ENCODE results near the gene FGFBP3. TPM values are rescaled to one million over a fixed set of nuclear protein-coding genes. Genes with fewer than 3 reads are reported as not detected.

Gene FGFBP3
- total and polyA plus RNA-seq, 2 donors (not counting 3 experiments of a cell fraction or from before 2014, with no cell fraction given), result 0.11 to 0.38 TPM

DNA sequence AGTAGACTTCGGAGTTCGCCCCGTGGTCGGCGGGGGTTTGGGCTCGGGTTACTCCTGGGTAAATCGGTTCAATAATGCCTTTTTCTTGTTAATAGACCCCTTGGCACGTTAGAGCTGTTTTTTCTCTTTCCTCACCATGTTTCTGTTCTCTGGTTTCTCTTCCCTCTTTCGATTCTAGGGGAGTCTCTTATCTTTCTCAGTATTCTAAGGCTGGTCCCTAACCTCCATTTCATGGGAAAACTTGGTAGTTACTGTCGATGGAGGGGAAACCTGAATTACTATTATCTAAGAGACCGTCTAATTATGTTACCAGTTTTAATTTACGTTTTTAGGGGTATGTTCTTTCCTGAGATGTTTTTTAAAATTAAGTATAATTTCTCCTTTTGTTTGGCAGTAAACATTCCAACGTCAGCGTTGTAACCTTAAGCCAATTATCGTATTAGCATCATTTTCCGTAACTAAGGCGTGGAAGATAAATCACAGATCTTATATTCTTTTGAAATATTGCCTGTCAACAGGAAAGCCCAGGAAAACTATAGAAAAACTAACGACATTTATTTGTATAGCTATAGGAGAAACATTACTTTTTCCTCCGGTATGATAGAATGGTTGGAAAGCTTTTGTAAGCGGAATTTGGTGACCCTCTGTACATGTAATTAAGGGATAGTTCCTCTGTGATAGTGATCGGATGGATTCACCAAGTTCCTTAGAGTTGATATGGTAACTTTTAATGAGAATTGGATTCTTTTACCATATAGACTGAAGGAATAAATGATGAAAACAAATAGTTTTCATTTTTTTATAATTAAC lies 15.1 kb upstream of the FGFBP3 start:
- BruUV-seq (replicated peaks), result TSS peak; percentile 43
- no peak for TF ChIP-seq EZH2 (IDR thresholded peaks at IDR 0.05; ENCODE audit: borderline replicate concordance, low read depth, low read length, severe bottlenecking)
- no peak for TF ChIP-seq FOS (IDR thresholded peaks at IDR 0.05; ENCODE audit: borderline replicate concordance, insufficient read depth, low read length)
- TF ChIP-seq JUN (IDR thresholded peaks at IDR 0.05; ENCODE audit: borderline replicate concordance, insufficient read depth, insufficient read length, low read depth), result no peak
- no peak for TF ChIP-seq GATA2 (IDR thresholded peaks at IDR 0.05; ENCODE audit: insufficient read depth, insufficient read length, low read depth, low read length)
- no peak for TF ChIP-seq POLR2AphosphoS5 (IDR thresholded peaks at IDR 0.05; ENCODE audit: insufficient read depth, low read depth, low read length)
- TF ChIP-seq, protein P1, sequence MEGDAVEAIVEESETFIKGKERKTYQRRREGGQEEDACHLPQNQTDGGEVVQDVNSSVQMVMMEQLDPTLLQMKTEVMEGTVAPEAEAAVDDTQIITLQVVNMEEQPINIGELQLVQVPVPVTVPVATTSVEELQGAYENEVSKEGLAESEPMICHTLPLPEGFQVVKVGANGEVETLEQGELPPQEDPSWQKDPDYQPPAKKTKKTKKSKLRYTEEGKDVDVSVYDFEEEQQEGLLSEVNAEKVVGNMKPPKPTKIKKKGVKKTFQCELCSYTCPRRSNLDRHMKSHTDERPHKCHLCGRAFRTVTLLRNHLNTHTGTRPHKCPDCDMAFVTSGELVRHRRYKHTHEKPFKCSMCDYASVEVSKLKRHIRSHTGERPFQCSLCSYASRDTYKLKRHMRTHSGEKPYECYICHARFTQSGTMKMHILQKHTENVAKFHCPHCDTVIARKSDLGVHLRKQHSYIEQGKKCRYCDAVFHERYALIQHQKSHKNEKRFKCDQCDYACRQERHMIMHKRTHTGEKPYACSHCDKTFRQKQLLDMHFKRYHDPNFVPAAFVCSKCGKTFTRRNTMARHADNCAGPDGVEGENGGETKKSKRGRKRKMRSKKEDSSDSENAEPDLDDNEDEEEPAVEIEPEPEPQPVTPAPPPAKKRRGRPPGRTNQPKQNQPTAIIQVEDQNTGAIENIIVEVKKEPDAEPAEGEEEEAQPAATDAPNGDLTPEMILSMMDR (IDR thresholded peaks at IDR 0.05; ENCODE audit: extremely low read depth in 1 of 2, insufficient read depth in 1 of 2, low read depth in 1 of 2, low read length in 2 of 2), result no peak
- TF ChIP-seq, protein P2, sequence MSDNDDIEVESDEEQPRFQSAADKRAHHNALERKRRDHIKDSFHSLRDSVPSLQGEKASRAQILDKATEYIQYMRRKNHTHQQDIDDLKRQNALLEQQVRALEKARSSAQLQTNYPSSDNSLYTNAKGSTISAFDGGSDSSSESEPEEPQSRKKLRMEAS (IDR thresholded peaks at IDR 0.05; ENCODE audit: insufficient read depth, insufficient read length), result no peak
- TF ChIP-seq MYC (IDR thresholded peaks at IDR 0.05; ENCODE audit: low read depth, low read length), result no peak
- no peak for TF ChIP-seq POLR2A (IDR thresholded peaks at IDR 0.05; ENCODE audit: low read depth, low read length)
- FAIRE-seq (no peak), DNase-seq (ENCODE audit: low read depth, low spot score) (peak; percentile 61)
- H3K9ac ChIP-seq (replicated peaks; ENCODE audit: extremely low read depth, insufficient read depth, low read length), result peak overlapping the region; percentile 92
- H3K9me3 ChIP-seq (replicated peaks; ENCODE audit: control insufficient read depth, insufficient read depth, low read length), result no peaks in the 10 kb centered on the region
- ChIA-PET POLR2A (interaction anchor here (0.5 to 1.3 kb wide), 4 partner anchors 10 to 292 kb away, joined by 3 to 6 read pairs (median 4); partner anchors contain the start of genes FGFBP3 and PPP1R3C), CTCF (interaction anchor here (0.8 to 4.8 kb wide), 11 partner anchors 8 to 626 kb away, joined by 3 to 28 read pairs (median 3); partner anchors contain the start of genes FGFBP3 and TNKS2)
- H2AFZ ChIP-seq (ENCODE audit: low read depth, low read length), result peak overlapping the region; percentile 69
- H3K4me1 ChIP-seq (ENCODE audit: control insufficient read depth, extremely low read depth, insufficient read depth, low read length), result peaks cover 12% of the 10 kb centered on the region
- peak overlapping the region; percentile 87 to 99 (median 87) for H3K4me3 ChIP-seq (replicated peaks in 1 of 3; ENCODE audit: insufficient read depth in 1 of 3, low read depth in 1 of 3, low read length in 3 of 3)
- H3K36me3 ChIP-seq (ENCODE audit: control insufficient read depth in 2 of 2, extremely low read depth in 1 of 2, insufficient read depth in 2 of 2, low read length in 2 of 2), result no peaks in the 10 kb centered on the region
- intact Hi-C loops (cut with micrococcal nuclease) (loop anchor here (5.0 kb wide), 2 partner anchors 127 to 517 kb away; partner anchors contain the start of gene TNKS2), dilution Hi-C loops (cut with MboI; ENCODE audit: extremely low pct_ligation_motif_present, low sequenced_read_pairs) (no loop called here)
- H3K79me2 ChIP-seq (ENCODE audit: control insufficient read depth, insufficient read depth, low read length), result peaks cover 48% of the 10 kb centered on the region
- no peaks in the 10 kb centered on the region for H3K9me1 ChIP-seq (replicated peaks; ENCODE audit: control insufficient read depth, extremely low read depth, insufficient read depth, low read length)
- H4K20me1 ChIP-seq (replicated peaks; ENCODE audit: control insufficient read depth, extremely low read depth, insufficient read depth, low read length), result no peaks in the 10 kb centered on the region
- H3K27ac ChIP-seq (ENCODE audit: insufficient read depth, low read depth, low read length), result peak overlapping the region; percentile 66
- no peaks in the 10 kb centered on the region for H3K27me3 ChIP-seq (ENCODE audit: control insufficient read depth in 2 of 2, insufficient read depth in 2 of 2, low read length in 2 of 2)
- peak overlapping the region; percentile 97 for H3K4me2 ChIP-seq (ENCODE audit: insufficient read depth, low read length)

Measured in endothelial cell of umbilical vein (primary cell).